A549 (cell line): ENCODE measurements around the gene ENHO. TPM values are rescaled to one million over a fixed set of nuclear protein-coding genes. Genes with fewer than 3 reads are reported as not detected.

Experiments
- ATAC-seq, 2 experiments: fragments of 200-7000 bp in 1 of 2; fragments of >200 bp in 1 of 2; cut with Nextera tagmentation in 1 of 2; cut with Tn5 transposase in 1 of 2; 3 replicates each; pipeline versions ENCODE4 v1.8.0 to v1.9.1; 2018 to 2020; ENCODE audit warnings: mild to moderate bottlenecking in 1 of 2, moderate library complexity in 1 of 2
- CTCF ChIA-PET: fragments of 300-600 bp; sonication (Branson Sonifier 250); formaldehyde crosslinking; extraction: SDS; loops from one replicate; lab custom pipeline; 2021; ENCODE audit warnings: antibody characterized with exemption, inconsistent platforms; lab: Yijun Ruan, JAX
- POLR2A ChIA-PET: fragments of 350-600 bp; formaldehyde crosslinking; extraction: SDS; loops from one replicate; lab custom pipeline; 2021; ENCODE audit warnings: antibody characterized with exemption, inconsistent platforms; lab: Yijun Ruan, JAX
- DNase-seq, 2 experiments: peaks; one replicate each; pipeline versions ENCODE4 v3.0.0 to v3.0.0-alpha.2; 2011 to 2016; ENCODE audit warnings: low read depth in 1 of 2, low spot score in 1 of 2
- FAIRE-seq: peaks from 2 replicates; lab custom pipeline; 2011; peaks lifted over from hg19 to GRCh38; lab: Jason Lieb, UNC
- H3K27ac ChIP-seq, 2 experiments: fragments of >200 bp; sonication (Bioruptor Twin); formaldehyde crosslinking; 3 replicates each; pipeline ENCODE4 v1.5.1; 2016 to 2017
- H3K4me1 ChIP-seq: fragments of >200 bp; sonication (Bioruptor Twin); formaldehyde crosslinking; 3 replicates; pipeline ENCODE4 v1.6.1; 2016
- H3K4me2 ChIP-seq: fragments of >200 bp; sonication (Bioruptor Twin); formaldehyde crosslinking; 3 replicates; pipeline ENCODE4 v1.6.1; 2016
- H3K4me3 ChIP-seq: fragments of >200 bp; sonication (Bioruptor Twin); formaldehyde crosslinking; 3 replicates; pipeline ENCODE4 v1.5.1; 2016
- H3K9me3 ChIP-seq: fragments of >200 bp; sonication (Bioruptor Twin); formaldehyde crosslinking; 3 replicates; pipeline ENCODE4 v1.6.1; 2016
- BHLHE40 ChIP-seq: IDR thresholded peaks from 2 replicates; pipeline ENCODE4 v1.6.1; 2012; ENCODE audit warnings: low read depth, low read length, inconsistent platforms
- CEBPB ChIP-seq, 2 experiments: fragments of >200 bp in 1 of 2; sonication (Bioruptor Twin) in 1 of 2; formaldehyde crosslinking in 1 of 2; IDR thresholded peaks; 2 replicates each; pipeline ENCODE4 v1.6.1; 2012 to 2016
- CHD4 ChIP-seq: fragments of 200-600 bp; sonication (generic); IDR thresholded peaks from 2 replicates; pipeline ENCODE4 v1.6.1; 2016; ENCODE audit warnings: antibody characterized with exemption, mild to moderate bottlenecking, borderline replicate concordance
- EHF ChIP-seq: fragments of 250-450 bp; sonication (Bioruptor Pico); IDR thresholded peaks from 2 replicates; pipeline ENCODE4 v1.5.0; 2020; ENCODE audit warnings: mild to moderate bottlenecking
- EHMT2 ChIP-seq: fragments of 200-600 bp; sonication (generic); IDR thresholded peaks from 2 replicates; pipeline ENCODE4 v1.6.1; 2016; ENCODE audit warnings: antibody characterized with exemption, low read depth, mild to moderate bottlenecking, moderate library complexity
- EP300 ChIP-seq, 2 experiments: fragments of >200 bp; sonication (Bioruptor Twin); formaldehyde crosslinking; IDR thresholded peaks; 2 replicates in 1 of 2; 3 replicates in 1 of 2; pipeline ENCODE4 v1.6.1; 2016 to 2017
- FOSL2 ChIP-seq, 2 experiments: fragments of 450-650 bp in 1 of 2; fragments of >200 bp in 1 of 2; sonication (Bioruptor Twin) in 1 of 2; formaldehyde crosslinking; IDR thresholded peaks; 2 replicates each; pipeline versions ENCODE4 v1.5.0 to v1.6.1; 2016 to 2020; ENCODE audit warnings: mild to moderate bottlenecking in 1 of 2, moderate library complexity in 1 of 2
- GATA3 ChIP-seq: IDR thresholded peaks from 2 replicates; pipeline ENCODE4 v1.6.1; 2012; ENCODE audit warnings: borderline replicate concordance
- JUN ChIP-seq, 2 experiments: fragments of >200 bp; sonication (Bioruptor Twin); formaldehyde crosslinking; IDR thresholded peaks; 2 replicates in 1 of 2; 3 replicates in 1 of 2; pipeline ENCODE4 v1.6.1; 2016 to 2017
- NPAS2 ChIP-seq: fragments of 250-450 bp; sonication (Bioruptor Pico); IDR thresholded peaks from 2 replicates; pipeline ENCODE4 v1.8.0; 2022; ENCODE audit warnings: mild to moderate bottlenecking, moderate library complexity, borderline replicate concordance
- NR3C1 ChIP-seq: fragments of >200 bp; sonication (Bioruptor Twin); formaldehyde crosslinking; IDR thresholded peaks from 3 replicates; pipeline ENCODE4 v1.6.1; 2017
- PHF8 ChIP-seq: fragments of 200-600 bp; sonication (generic); IDR thresholded peaks from 2 replicates; pipeline ENCODE4 v1.6.1; 2016; ENCODE audit warnings: low read depth, mild to moderate bottlenecking, antibody characterized with exemption, moderate library complexity, borderline replicate concordance
- RARB ChIP-seq: fragments of 250-450 bp; sonication (Bioruptor Pico); IDR thresholded peaks from 2 replicates; pipeline ENCODE4 v1.8.0; 2021; ENCODE audit warnings: mild to moderate bottlenecking, moderate library complexity
- RCOR1 ChIP-seq: fragments of 150-350 bp; IDR thresholded peaks from 2 replicates; pipeline ENCODE4 v1.6.1; 2014; ENCODE audit warnings: antibody characterized with exemption, low read length, low read depth
- SMC3 ChIP-seq: fragments of >200 bp; sonication (Bioruptor Twin); formaldehyde crosslinking; IDR thresholded peaks from 3 replicates; pipeline ENCODE4 v1.6.1; 2018; ENCODE audit warnings: inconsistent platforms
- ZC3H11A ChIP-seq: fragments of 450-650 bp; IDR thresholded peaks from 2 replicates; pipeline ENCODE4 v1.6.1; 2014; ENCODE audit warnings: antibody characterized with exemption, mild to moderate bottlenecking
- ZNF302 ChIP-seq: fragments of 250-450 bp; sonication (Bioruptor Pico); IDR thresholded peaks from 2 replicates; pipeline ENCODE4 v1.9.0; 2021; ENCODE audit warnings: inconsistent platforms, mild to moderate bottlenecking, moderate library complexity
- ZSCAN20 ChIP-seq: fragments of 250-450 bp; sonication (Bioruptor Pico); IDR thresholded peaks from 2 replicates; pipeline ENCODE4 v1.8.0; 2022; ENCODE audit warnings: mild to moderate bottlenecking, moderate library complexity
- WGBS: methylation state at CpG from one replicate; pipeline ENCODE4 v1.1.6; 2017; ENCODE audit errors: missing lambda C conversion rate; 5-methylcytosine and 5-hydroxymethylcytosine counted together
- polyA plus RNA-seq, 4 experiments: library from polyadenylated mRNA; depleted of rRNA in 3 of 4; stranded (reverse); fragments of >200 nt; fragmentation: RNase III in 1 of 4; extraction: RNeasy Plus Mini Kit Qiagen cat#74134 plus additional on column Dnase treatment in 1 of 4; gene quantifications; 2 replicates in 3 of 4; 3 replicates in 1 of 4; pipeline ENCODE4 v1.2.3, GENCODE V29; 2011 to 2017
- TF ChIP-seq, protein P1 (sequence below): IDR thresholded peaks from 2 replicates; pipeline ENCODE4 v1.6.1; 2012
- TF ChIP-seq, protein P2 (sequence below): fragments of >200 bp; sonication (Bioruptor Twin); formaldehyde crosslinking; IDR thresholded peaks from 3 replicates; pipeline ENCODE4 v1.6.1; 2016
- TF ChIP-seq, protein P3 (sequence below): fragments of 150-350 bp; IDR thresholded peaks from 2 replicates; pipeline ENCODE4 v1.6.1; 2014; ENCODE audit warnings: low read depth, mild to moderate bottlenecking, low read length
- TF ChIP-seq, protein P4 (sequence below): fragments of 200-600 bp; sonication (generic); IDR thresholded peaks from 2 replicates; pipeline ENCODE4 v1.6.1; 2016; ENCODE audit warnings: antibody characterized with exemption, mild to moderate bottlenecking, moderate library complexity
- TF ChIP-seq, protein P5 (sequence below): fragments of >200 bp; sonication (Bioruptor Twin); formaldehyde crosslinking; IDR thresholded peaks from 2 replicates; pipeline ENCODE4 v1.6.1; 2016

The ENHO gene
- polyA plus RNA-seq, 2 of the 4 experiments (the other 2 are of a cell fraction) = 0.28 to 1.7 TPM

DNA sequence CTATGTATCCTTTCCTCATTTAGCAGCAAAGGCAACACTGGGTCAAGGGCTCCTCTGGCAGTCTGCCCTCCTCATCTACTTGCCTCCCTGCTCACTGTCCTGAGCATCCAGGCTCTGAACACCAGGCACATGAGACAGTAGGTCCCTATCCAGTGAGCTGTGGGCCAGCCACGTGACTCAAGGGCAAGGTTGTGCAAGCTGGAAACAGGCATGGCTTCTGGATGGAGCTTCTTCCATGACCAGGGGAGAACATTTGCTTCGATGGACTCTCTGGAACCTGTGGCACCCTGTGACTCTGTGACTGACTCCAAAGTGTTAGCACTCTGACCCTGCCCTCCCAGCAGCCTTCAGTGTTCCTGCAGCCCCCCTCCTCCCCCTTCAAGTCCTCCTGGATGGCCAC is 31.2 kb downstream of the ENHO start:
- WGBS = 13% methylated on average over 2 of the region's 2 CpGs
- Histone ChIP-seq H3K9me3 (no peaks in the 10 kb centered on the region), H3K4me3 (no peak overlapping the region), H3K27ac (no peak overlapping the region), H3K4me2 (no peak overlapping the region), H3K4me1 (no peaks in the 10 kb centered on the region)
- ChIA-PET POLR2A (no interaction called here), CTCF (interaction anchor here (0.6 to 11.2 kb wide), 8 partner anchors 10 to 100 kb away, joined by 3 to 107 read pairs (median 10); no protein-coding TSS in a partner anchor)
- no peak for FAIRE-seq
- no peak; a peak in 1 of 6 replicates for ATAC-seq
- no peak for DNase-seq
- TF ChIP-seq SMC3 (no peak), RARB (CRISPR knock-in tag) (no peak), ZC3H11A (no peak), BHLHE40 (no peak), ZNF302 (CRISPR knock-in tag) (no peak), FOSL2 (IDR thresholded peaks at IDR 0.05) (no peak), FOSL2 (CRISPR knock-in tag; IDR thresholded peaks at IDR 0.05) (no peak), NR3C1 (no peak), EHF (CRISPR knock-in tag) (no peak), CHD4 (no peak), EHMT2 (no peak), ZSCAN20 (CRISPR knock-in tag) (no peak), GATA3 (no peak), JUN (IDR thresholded peaks at IDR 0.05) (no peak), RCOR1 (no peak), NPAS2 (no peak)
- TF ChIP-seq, protein P1, sequence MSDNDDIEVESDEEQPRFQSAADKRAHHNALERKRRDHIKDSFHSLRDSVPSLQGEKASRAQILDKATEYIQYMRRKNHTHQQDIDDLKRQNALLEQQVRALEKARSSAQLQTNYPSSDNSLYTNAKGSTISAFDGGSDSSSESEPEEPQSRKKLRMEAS = no peak
- TF ChIP-seq, protein P2, sequence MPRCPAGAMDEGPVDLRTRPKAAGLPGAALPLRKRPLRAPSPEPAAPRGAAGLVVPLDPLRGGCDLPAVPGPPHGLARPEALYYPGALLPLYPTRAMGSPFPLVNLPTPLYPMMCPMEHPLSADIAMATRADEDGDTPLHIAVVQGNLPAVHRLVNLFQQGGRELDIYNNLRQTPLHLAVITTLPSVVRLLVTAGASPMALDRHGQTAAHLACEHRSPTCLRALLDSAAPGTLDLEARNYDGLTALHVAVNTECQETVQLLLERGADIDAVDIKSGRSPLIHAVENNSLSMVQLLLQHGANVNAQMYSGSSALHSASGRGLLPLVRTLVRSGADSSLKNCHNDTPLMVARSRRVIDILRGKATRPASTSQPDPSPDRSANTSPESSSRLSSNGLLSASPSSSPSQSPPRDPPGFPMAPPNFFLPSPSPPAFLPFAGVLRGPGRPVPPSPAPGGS = no peak
- TF ChIP-seq, protein P3, sequence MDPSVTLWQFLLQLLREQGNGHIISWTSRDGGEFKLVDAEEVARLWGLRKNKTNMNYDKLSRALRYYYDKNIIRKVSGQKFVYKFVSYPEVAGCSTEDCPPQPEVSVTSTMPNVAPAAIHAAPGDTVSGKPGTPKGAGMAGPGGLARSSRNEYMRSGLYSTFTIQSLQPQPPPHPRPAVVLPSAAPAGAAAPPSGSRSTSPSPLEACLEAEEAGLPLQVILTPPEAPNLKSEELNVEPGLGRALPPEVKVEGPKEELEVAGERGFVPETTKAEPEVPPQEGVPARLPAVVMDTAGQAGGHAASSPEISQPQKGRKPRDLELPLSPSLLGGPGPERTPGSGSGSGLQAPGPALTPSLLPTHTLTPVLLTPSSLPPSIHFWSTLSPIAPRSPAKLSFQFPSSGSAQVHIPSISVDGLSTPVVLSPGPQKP = no peak

DNA sequence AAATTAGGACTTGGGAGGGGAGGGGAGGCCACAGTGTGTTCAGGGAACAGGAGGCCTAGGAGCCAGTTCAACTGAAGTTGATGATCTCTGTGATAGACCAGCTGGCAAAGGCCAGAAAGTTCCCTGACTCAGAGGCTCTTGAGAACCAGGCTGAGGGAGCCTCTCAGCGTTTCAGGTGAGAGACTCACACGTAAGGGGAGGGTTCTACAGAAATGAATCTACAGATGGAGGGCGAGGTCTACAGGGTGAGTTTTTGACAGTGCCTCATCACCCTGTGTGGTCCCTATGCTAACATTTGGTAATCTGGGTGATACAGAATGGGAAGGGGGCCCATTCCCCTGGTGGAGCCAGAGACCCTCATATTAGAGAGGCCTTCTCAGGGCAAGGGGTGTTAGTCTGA is 32.0 kb downstream of the ENHO start:
- no peaks in the 10 kb centered on the region for H3K4me1 ChIP-seq
- H3K9me3 ChIP-seq = no peaks in the 10 kb centered on the region
- ATAC-seq = no peak
- no peak overlapping the region for H3K4me3 ChIP-seq
- no peak overlapping the region for H3K27ac ChIP-seq
- TF ChIP-seq, protein P4, sequence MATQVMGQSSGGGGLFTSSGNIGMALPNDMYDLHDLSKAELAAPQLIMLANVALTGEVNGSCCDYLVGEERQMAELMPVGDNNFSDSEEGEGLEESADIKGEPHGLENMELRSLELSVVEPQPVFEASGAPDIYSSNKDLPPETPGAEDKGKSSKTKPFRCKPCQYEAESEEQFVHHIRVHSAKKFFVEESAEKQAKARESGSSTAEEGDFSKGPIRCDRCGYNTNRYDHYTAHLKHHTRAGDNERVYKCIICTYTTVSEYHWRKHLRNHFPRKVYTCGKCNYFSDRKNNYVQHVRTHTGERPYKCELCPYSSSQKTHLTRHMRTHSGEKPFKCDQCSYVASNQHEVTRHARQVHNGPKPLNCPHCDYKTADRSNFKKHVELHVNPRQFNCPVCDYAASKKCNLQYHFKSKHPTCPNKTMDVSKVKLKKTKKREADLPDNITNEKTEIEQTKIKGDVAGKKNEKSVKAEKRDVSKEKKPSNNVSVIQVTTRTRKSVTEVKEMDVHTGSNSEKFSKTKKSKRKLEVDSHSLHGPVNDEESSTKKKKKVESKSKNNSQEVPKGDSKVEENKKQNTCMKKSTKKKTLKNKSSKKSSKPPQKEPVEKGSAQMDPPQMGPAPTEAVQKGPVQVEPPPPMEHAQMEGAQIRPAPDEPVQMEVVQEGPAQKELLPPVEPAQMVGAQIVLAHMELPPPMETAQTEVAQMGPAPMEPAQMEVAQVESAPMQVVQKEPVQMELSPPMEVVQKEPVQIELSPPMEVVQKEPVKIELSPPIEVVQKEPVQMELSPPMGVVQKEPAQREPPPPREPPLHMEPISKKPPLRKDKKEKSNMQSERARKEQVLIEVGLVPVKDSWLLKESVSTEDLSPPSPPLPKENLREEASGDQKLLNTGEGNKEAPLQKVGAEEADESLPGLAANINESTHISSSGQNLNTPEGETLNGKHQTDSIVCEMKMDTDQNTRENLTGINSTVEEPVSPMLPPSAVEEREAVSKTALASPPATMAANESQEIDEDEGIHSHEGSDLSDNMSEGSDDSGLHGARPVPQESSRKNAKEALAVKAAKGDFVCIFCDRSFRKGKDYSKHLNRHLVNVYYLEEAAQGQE = no peak
- TF ChIP-seq, protein P5, sequence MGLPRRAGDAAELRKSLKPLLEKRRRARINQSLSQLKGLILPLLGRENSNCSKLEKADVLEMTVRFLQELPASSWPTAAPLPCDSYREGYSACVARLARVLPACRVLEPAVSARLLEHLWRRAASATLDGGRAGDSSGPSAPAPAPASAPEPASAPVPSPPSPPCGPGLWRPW = no peak
- TF ChIP-seq PHF8 = no peak
- no peak for TF ChIP-seq CEBPB (IDR thresholded peaks at IDR 0.05)
- no peak for TF ChIP-seq EP300 (IDR thresholded peaks at IDR 0.05)
- TF ChIP-seq, all 56 proteins: peak for 0
- POLR2A ChIA-PET = no interaction called here
- CTCF ChIA-PET = interaction anchor here (0.7 to 11.2 kb wide), 8 partner anchors 11 to 158 kb away, joined by 3 to 107 read pairs (median 11); no protein-coding TSS in a partner anchor
- H3K4me2 ChIP-seq = no peak overlapping the region
- WGBS = 5% methylated on average over 3 of the region's 3 CpGs
- DNase-seq (no peak), FAIRE-seq (no peak)
